DND-41 (cell line): ENCODE data around the gene FAM83G.

Source experiments
- ATAC-seq: fragments of 200-7000 bp; cut with Tn5 transposase; 3 replicates; pipeline ENCODE4 v1.9.1; 2021; ENCODE audit warnings: low read depth; ENCODE audit not compliant: insufficient read depth
- DNase-seq: peaks from one replicate; pipeline ENCODE4 v3.0.0-alpha.2; 2020
- H2AFZ ChIP-seq: 2 replicates; pipeline ENCODE4 v1.6.0; 2012; ENCODE audit warnings: low read depth, low read length
- H3K27ac ChIP-seq: 2 replicates; pipeline ENCODE4 v1.5.1; 2012; ENCODE audit warnings: low read length, inconsistent platforms
- H3K27me3 ChIP-seq: fragments of 200-600 bp; sonication (generic); 2 replicates; pipeline ENCODE4 v1.6.0; 2012; ENCODE audit warnings: low read length, mild to moderate bottlenecking, inconsistent platforms; ENCODE audit not compliant: insufficient read depth, poor library complexity
- H3K36me3 ChIP-seq: 2 replicates; pipeline ENCODE4 v1.5.1; 2012; ENCODE audit warnings: low read length, inconsistent platforms; ENCODE audit not compliant: insufficient read depth
- H3K4me1 ChIP-seq: 2 replicates; pipeline ENCODE4 v1.5.1; 2012; ENCODE audit warnings: mild to moderate bottlenecking, low read length; ENCODE audit not compliant: insufficient read depth
- H3K4me2 ChIP-seq: 2 replicates; pipeline ENCODE4 v1.6.0; 2012; ENCODE audit warnings: mild to moderate bottlenecking, moderate library complexity, low read length, inconsistent platforms; ENCODE audit not compliant: insufficient read depth
- H3K4me3 ChIP-seq, 2 experiments: fragments of 200-600 bp in 1 of 2; shearing (Covaris generic) in 1 of 2; 2 replicates each; pipeline ENCODE4 v1.5.1; 2012 to 2016; ENCODE audit warnings: inconsistent platforms in 2 of 2, low read length in 2 of 2, mild to moderate bottlenecking in 2 of 2, low read depth in 1 of 2, moderate library complexity in 1 of 2
- H3K79me2 ChIP-seq: 2 replicates; pipeline ENCODE4 v1.6.0; 2012; ENCODE audit warnings: low read length, inconsistent platforms; ENCODE audit not compliant: insufficient read depth
- H3K9ac ChIP-seq: 2 replicates; pipeline ENCODE4 v1.6.0; 2012; ENCODE audit warnings: low read depth, mild to moderate bottlenecking, inconsistent platforms, low read length, moderate library complexity
- H3K9me3 ChIP-seq: 2 replicates; pipeline ENCODE4 v1.5.1; 2012; ENCODE audit warnings: low read length, moderate library complexity, mild to moderate bottlenecking, inconsistent platforms; ENCODE audit not compliant: insufficient read depth, severe bottlenecking
- H4K20me1 ChIP-seq: 2 replicates; pipeline ENCODE4 v1.6.0; 2012; ENCODE audit warnings: low read length; ENCODE audit not compliant: insufficient read depth
- CTCF ChIP-seq: IDR thresholded peaks from 2 replicates; pipeline ENCODE4 v1.5.1; 2012; ENCODE audit warnings: borderline replicate concordance, low read length, moderate library complexity, mild to moderate bottlenecking; ENCODE audit not compliant: poor library complexity, severe bottlenecking; ENCODE audit errors: extremely low read depth
- EZH2 ChIP-seq: IDR thresholded peaks from 3 replicates; pipeline ENCODE4 v1.6.1; 2012; ENCODE audit warnings: borderline replicate concordance, low read depth, mild to moderate bottlenecking, moderate library complexity, low read length, inconsistent platforms; ENCODE audit not compliant: severe bottlenecking

FAM83G gene

GRCh38 chr17:18987862-18988545 lies 16.6 kb downstream of the FAM83G start:
- Histone ChIP-seq H3K36me3 (no peaks in the 10 kb centered on the region), H3K79me2 (no peaks in the 10 kb centered on the region), H3K9ac (no peak overlapping the region), H3K4me1 (no peaks in the 10 kb centered on the region), H2AFZ (no peak overlapping the region), H3K4me2 (no peak overlapping the region), H3K27ac (no peak overlapping the region), H3K4me3 (no peak overlapping the region), H3K27me3 (no peaks in the 10 kb centered on the region), H4K20me1 (peaks cover 2% of the 10 kb centered on the region; the same call in 1 of the 2 replicates), H3K9me3 (no peaks in the 10 kb centered on the region)
- no peak for ATAC-seq
- no peak for TF ChIP-seq CTCF
- TF ChIP-seq EZH2: no peak
- no peak for DNase-seq

DNA sequence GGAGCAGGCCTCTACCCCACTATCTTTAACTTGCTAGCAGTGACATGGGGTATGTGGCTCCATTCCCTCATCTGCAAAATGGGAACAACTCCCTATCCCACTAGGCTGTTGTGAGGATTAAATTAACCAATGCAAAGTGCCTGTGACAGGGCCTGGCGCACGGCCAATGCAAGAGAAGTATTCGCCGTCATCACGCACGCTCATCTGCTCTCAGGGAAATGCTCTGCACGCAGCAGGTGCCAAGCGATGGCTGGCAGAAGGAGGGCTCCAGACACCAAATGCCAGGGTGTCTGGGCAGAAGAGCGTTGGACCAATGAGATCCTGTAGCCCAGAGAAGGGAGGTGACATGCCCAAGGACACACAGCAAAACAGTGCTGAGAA lies 17.3 kb downstream of the FAM83G start:
- no peaks in the 10 kb centered on the region for H3K4me1 ChIP-seq
- no peak for ATAC-seq

DNA sequence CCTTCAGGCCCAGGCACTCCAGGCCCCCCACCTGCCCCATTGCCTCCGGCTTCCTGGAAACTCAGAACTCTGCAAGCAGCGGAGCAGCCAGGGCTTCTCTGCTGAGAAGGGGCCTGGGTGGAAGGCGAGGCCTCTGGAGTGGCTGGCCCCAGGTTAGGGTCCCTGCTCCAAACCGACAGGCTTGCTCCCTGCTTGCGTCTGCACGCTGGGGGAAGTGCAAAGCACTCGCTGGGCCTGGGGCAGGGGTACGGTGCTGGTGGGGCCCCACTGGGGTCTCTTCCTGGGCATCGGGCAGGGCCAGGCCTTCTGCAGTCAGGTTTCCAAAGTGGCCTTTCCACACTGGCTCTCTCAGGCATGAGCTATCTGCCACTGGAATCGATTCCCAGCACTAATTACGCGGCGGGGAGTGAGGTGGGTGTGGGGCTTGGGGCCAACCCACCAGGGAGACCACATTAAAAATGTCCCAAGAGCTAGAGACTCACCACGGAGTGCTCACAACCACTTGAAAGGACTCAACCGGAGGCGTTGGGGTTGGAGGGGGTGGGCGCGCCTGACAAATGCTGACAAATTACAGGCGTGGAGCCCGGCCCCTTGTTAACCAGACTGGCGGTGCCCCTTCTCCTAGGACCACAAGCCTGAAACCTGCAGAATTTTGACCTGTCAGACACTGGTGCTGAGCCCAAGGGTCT lies 17.9 kb downstream of the FAM83G start:
- ATAC-seq: peak; percentile 77
- no peak overlapping the region for H3K4me2 ChIP-seq

More for the DNA sequence above, 17.3 kb downstream of the FAM83G start:
- Histone ChIP-seq H3K9me3 (no peaks in the 10 kb centered on the region), H3K4me2 (no peak overlapping the region), H4K20me1 (peaks cover 2% of the 10 kb centered on the region; the same call in 1 of the 2 replicates), H3K27me3 (no peaks in the 10 kb centered on the region), H3K9ac (no peak overlapping the region), H3K27ac (no peak overlapping the region), H2AFZ (no peak overlapping the region), H3K4me3 (no peak overlapping the region), H3K79me2 (no peaks in the 10 kb centered on the region), H3K36me3 (no peaks in the 10 kb centered on the region)
- no peak for DNase-seq
- TF ChIP-seq EZH2: no peak
- TF ChIP-seq CTCF: no peak

More for the DNA sequence above, 17.9 kb downstream of the FAM83G start:
- H3K9ac ChIP-seq: no peak overlapping the region
- no peaks in the 10 kb centered on the region for H3K4me1 ChIP-seq
- DNase-seq: peak; percentile 42
- H3K9me3 ChIP-seq: no peaks in the 10 kb centered on the region
- no peaks in the 10 kb centered on the region for H3K79me2 ChIP-seq
- no peaks in the 10 kb centered on the region for H3K36me3 ChIP-seq
- no peak overlapping the region for H2AFZ ChIP-seq
- H4K20me1 ChIP-seq: peaks cover 2% of the 10 kb centered on the region; the same call in 1 of the 2 replicates
- no peaks in the 10 kb centered on the region for H3K27me3 ChIP-seq
- H3K4me3 ChIP-seq: no peak overlapping the region
- H3K27ac ChIP-seq: no peak overlapping the region
- TF ChIP-seq CTCF (no peak), EZH2 (no peak)
